ENCODE measurements around the gene SYMPK. TPM values are rescaled to one million over a fixed set of nuclear protein-coding genes. Genes with fewer than 3 reads are reported as not detected.

The SYMPK gene
- total RNA-seq, 4 donors from 2014 or later: 25.5 to 35.6 (median 30.8) TPM

GRCh38 chr19:45890877-45891276 lies 27.9 kb upstream of the SYMPK start:
- Histone ChIP-seq H3K4me3 (no peak overlapping the region), H3K27me3 (no peaks in the 10 kb centered on the region), H3K9me3 (no peaks in the 10 kb centered on the region), H3K36me3 (peaks cover 0 to 33% of the 10 kb centered on the region in 2 donors), H3K4me1 (peaks cover 0 to 13% (median 4%) of the 10 kb centered on the region in 3 donors), H3K27ac (no peak overlapping the region)
- 61 to 80% methylated on average over 3 of the region's 17 CpGs for WGBS, 2 donors (ENCODE audit: low coverage in 1 of 2)
- TF ChIP-seq POLR2AphosphoS5 (IDR thresholded peaks at IDR 0.05) (no peak), POLR2A (IDR thresholded peaks at IDR 0.05) (no peak), EP300 (IDR thresholded peaks at IDR 0.05) (no peak)
- TF ChIP-seq, protein P1, sequence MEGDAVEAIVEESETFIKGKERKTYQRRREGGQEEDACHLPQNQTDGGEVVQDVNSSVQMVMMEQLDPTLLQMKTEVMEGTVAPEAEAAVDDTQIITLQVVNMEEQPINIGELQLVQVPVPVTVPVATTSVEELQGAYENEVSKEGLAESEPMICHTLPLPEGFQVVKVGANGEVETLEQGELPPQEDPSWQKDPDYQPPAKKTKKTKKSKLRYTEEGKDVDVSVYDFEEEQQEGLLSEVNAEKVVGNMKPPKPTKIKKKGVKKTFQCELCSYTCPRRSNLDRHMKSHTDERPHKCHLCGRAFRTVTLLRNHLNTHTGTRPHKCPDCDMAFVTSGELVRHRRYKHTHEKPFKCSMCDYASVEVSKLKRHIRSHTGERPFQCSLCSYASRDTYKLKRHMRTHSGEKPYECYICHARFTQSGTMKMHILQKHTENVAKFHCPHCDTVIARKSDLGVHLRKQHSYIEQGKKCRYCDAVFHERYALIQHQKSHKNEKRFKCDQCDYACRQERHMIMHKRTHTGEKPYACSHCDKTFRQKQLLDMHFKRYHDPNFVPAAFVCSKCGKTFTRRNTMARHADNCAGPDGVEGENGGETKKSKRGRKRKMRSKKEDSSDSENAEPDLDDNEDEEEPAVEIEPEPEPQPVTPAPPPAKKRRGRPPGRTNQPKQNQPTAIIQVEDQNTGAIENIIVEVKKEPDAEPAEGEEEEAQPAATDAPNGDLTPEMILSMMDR (IDR thresholded peaks at IDR 0.05): no peak
- ATAC-seq: no peak

DNA sequence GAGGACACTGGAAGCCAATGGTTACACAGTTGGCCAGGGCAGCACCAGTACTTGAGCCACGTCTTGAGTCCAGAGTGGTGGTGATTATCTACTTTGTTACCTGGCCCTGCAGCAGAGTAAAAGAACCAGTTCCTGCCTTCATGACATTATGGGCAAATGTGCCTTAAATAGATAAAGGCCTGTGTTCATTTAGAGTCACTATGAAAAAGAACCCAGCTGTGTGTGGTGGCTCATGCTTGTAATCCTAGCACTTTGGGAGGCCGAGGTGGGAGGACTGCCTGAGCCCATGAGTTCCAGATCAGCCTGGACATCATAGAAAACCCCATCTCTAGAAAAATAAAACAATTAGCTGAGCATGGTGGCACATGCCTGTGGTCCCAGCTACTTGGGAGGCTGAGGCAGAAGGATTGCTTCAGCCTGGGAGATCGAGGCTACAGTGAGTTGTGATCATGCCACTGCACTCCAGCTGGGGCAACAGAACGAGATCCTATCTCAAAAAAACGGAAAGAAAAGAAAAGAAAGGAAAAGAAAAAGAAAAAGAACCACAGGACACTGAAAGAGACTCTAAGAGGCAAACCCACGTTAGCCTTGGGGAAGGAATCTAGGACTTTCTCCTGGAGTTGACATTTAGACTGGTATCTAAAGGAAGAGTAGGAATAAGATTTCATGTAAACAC lies 26.4 kb upstream of the SYMPK start:
- ATAC-seq: no peak
- Histone ChIP-seq H3K9me3 (no peaks in the 10 kb centered on the region), H3K36me3 (peaks cover 0 to 25% of the 10 kb centered on the region in 2 donors), H3K4me3 (no peak overlapping the region), H3K27ac (no peak overlapping the region), H3K4me1 (peaks cover 0 to 26% (median 15%) of the 10 kb centered on the region in 3 donors), H3K27me3 (no peaks in the 10 kb centered on the region)
- WGBS, 2 donors (ENCODE audit: low coverage in 1 of 2): 55 to 79% methylated on average over 3 to 4 of the region's 6 CpGs
- TF ChIP-seq POLR2A (IDR thresholded peaks at IDR 0.05) (no peak), EP300 (IDR thresholded peaks at IDR 0.05) (no peak), POLR2AphosphoS5 (IDR thresholded peaks at IDR 0.05) (no peak)
- TF ChIP-seq, protein P1 (IDR thresholded peaks at IDR 0.05): no peak

GRCh38 chr19:45887200-45887710 lies 24.3 kb upstream of the SYMPK start:
- H3K36me3 ChIP-seq: peaks cover 0 to 32% of the 10 kb centered on the region in 2 donors
- H3K4me3 ChIP-seq: peak overlapping the region; percentile 47 to 78
- no peaks in the 10 kb centered on the region for H3K9me3 ChIP-seq
- H3K4me1 ChIP-seq: peaks cover 0 to 47% (median 34%) of the 10 kb centered on the region in 3 donors
- H3K27ac ChIP-seq: peak overlapping the region; percentile 73 to 93 (median 90)
- TF ChIP-seq EP300 (IDR thresholded peaks at IDR 0.05) (no peak), POLR2AphosphoS5 (IDR thresholded peaks at IDR 0.05) (no peak), POLR2A (IDR thresholded peaks at IDR 0.05) (no peak)
- TF ChIP-seq, protein P1 (IDR thresholded peaks at IDR 0.05): no peak
- WGBS, 2 donors (ENCODE audit: low coverage in 1 of 2): 49 to 51% methylated on average over 7 to 9 of the region's 10 CpGs
- ATAC-seq: no peak
- no peaks in the 10 kb centered on the region for H3K27me3 ChIP-seq

DNA sequence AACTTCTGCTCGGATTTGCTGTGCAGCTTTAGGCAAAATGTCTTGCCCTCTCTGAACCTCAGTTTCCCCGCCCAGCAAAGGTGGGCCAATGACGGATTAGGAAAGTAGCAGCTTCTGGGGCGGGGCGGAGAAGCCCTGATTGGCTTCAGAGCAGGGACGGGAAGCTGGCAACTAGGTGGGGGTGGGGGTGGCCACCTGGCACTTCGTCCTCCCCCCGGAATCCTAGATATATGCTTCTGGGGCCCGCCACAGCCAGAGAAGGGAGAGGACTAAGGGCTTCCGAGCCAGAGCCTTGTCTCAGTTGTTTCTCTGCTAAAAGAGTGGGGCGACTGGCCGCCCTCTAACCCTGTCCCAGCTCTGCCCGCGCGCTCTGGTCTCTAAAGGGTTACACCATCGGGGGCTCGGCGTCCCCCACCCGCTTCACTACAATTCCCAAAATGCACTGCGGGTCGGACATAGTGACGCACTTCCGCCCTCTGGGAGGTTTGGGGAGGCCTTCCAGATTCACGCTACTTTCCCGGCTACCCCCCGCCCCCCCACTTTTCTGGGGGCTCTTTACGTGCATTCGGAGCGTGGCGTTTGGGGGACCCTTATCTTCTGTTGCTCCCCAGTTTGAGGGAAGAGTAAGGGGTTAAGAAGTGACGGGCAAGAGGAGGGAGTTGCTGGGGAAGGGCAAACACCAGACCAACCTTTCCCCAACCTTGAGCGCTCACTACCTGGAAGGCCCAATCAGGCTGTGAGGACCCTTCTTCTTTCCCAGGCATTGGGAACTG lies 23.7 kb upstream of the SYMPK start:
- peaks cover 0 to 53% (median 34%) of the 10 kb centered on the region in 3 donors for H3K4me1 ChIP-seq
- H3K4me3 ChIP-seq: peak overlapping the region; percentile 47 to 78
- peaks cover 0 to 36% of the 10 kb centered on the region in 2 donors for H3K36me3 ChIP-seq
- H3K27ac ChIP-seq: peak overlapping the region; percentile 73 to 93 (median 90)
- no peaks in the 10 kb centered on the region for H3K27me3 ChIP-seq
- TF ChIP-seq POLR2A (IDR thresholded peaks at IDR 0.05) (peak in 1 of 2 donors; percentile 29), POLR2AphosphoS5 (IDR thresholded peaks at IDR 0.05) (peak; percentile 70), EP300 (IDR thresholded peaks at IDR 0.05) (no peak)
- TF ChIP-seq, protein P1 (IDR thresholded peaks at IDR 0.05): peak in 1 of 4 experiments; percentile 1
- 0% methylated on average over 3 to 4 of the region's 32 CpGs for WGBS, 2 donors (ENCODE audit: low coverage in 1 of 2)
- H3K9me3 ChIP-seq: no peaks in the 10 kb centered on the region
- peak; percentile 91 for ATAC-seq

Data from gastroesophageal sphincter (tissue), 4 donors.